ENCODE measurements around the gene CYP46A1.
A peak's percentile ranks its signal among the peaks of the same experiment; 100 is the strongest.

The CYP46A1 gene

GRCh38 chr14:99737956-99738667, 54.0 kb downstream of the CYP46A1 start:
- Histone ChIP-seq H3K9ac (ENCODE audit: low read length) (no peak overlapping the region), H3K36me3 (ENCODE audit: control insufficient read depth, low read depth, low read length) (no peaks in the 10 kb centered on the region), H3K4me1 (ENCODE audit: control insufficient read depth, low read depth, low read length) (no peaks in the 10 kb centered on the region), H3K27me3 (ENCODE audit: control insufficient read depth, insufficient read depth, low read length) (no peaks in the 10 kb centered on the region), H3K27ac (ENCODE audit: low read length) (no peak overlapping the region), H3K4me3 (ENCODE audit: low read length) (no peak overlapping the region), H3K9me3 (ENCODE audit: control insufficient read depth, low read depth, low read length) (no peaks in the 10 kb centered on the region)

- H3K9ac ChIP-seq (ENCODE audit: low read length): no peak overlapping the region
- no peaks in the 10 kb centered on the region for H3K9me3 ChIP-seq (ENCODE audit: control insufficient read depth, low read depth, low read length)
- no peaks in the 10 kb centered on the region for H3K36me3 ChIP-seq (ENCODE audit: control insufficient read depth, low read depth, low read length)
- H3K27ac ChIP-seq (ENCODE audit: low read length): no peak overlapping the region
- no peak overlapping the region for H3K4me3 ChIP-seq (ENCODE audit: low read length)
- peaks cover 11% of the 10 kb centered on the region for H3K4me1 ChIP-seq (ENCODE audit: control insufficient read depth, low read depth, low read length)
- H3K27me3 ChIP-seq (ENCODE audit: control insufficient read depth, insufficient read depth, low read length): no peaks in the 10 kb centered on the region
Measured at GRCh38 chr14:99740411-99740810, 56.3 kb downstream of the CYP46A1 start.

- Histone ChIP-seq H3K4me3 (ENCODE audit: low read length) (no peak overlapping the region), H3K36me3 (ENCODE audit: control insufficient read depth, low read depth, low read length) (no peaks in the 10 kb centered on the region), H3K9ac (ENCODE audit: low read length) (no peak overlapping the region), H3K9me3 (ENCODE audit: control insufficient read depth, low read depth, low read length) (no peaks in the 10 kb centered on the region), H3K27ac (ENCODE audit: low read length) (no peak overlapping the region), H3K27me3 (ENCODE audit: control insufficient read depth, insufficient read depth, low read length) (no peaks in the 10 kb centered on the region), H3K4me1 (ENCODE audit: control insufficient read depth, low read depth, low read length) (peaks cover 11% of the 10 kb centered on the region)
Measured at GRCh38 chr14:99741227-99741976, 57.3 kb downstream of the CYP46A1 start.

GRCh38 chr14:99742074-99742473, 58.0 kb downstream of the CYP46A1 start:
- H3K4me1 ChIP-seq (ENCODE audit: control insufficient read depth, low read depth, low read length): peaks cover 11% of the 10 kb centered on the region
- no peaks in the 10 kb centered on the region for H3K27me3 ChIP-seq (ENCODE audit: control insufficient read depth, insufficient read depth, low read length)

GRCh38 chr14:99742509-99743487, 58.7 kb downstream of the CYP46A1 start:
- H3K27ac ChIP-seq (ENCODE audit: low read length): no peak overlapping the region

More at GRCh38 chr14:99742074-99742473, 58.0 kb downstream of the CYP46A1 start:
- Histone ChIP-seq H3K27ac (ENCODE audit: low read length) (no peak overlapping the region), H3K9ac (ENCODE audit: low read length) (no peak overlapping the region), H3K4me3 (ENCODE audit: low read length) (no peak overlapping the region), H3K9me3 (ENCODE audit: control insufficient read depth, low read depth, low read length) (no peaks in the 10 kb centered on the region), H3K36me3 (ENCODE audit: control insufficient read depth, low read depth, low read length) (no peaks in the 10 kb centered on the region)

GRCh38 chr14:99744199-99744872, 60.2 kb downstream of the CYP46A1 start:
- peaks cover 11% of the 10 kb centered on the region for H3K4me1 ChIP-seq (ENCODE audit: control insufficient read depth, low read depth, low read length)
- peak overlapping the region; percentile 23 for H3K4me3 ChIP-seq (ENCODE audit: low read length)
- peak overlapping the region; percentile 8 for H3K9ac ChIP-seq (ENCODE audit: low read length)
- H3K36me3 ChIP-seq (ENCODE audit: control insufficient read depth, low read depth, low read length): no peaks in the 10 kb centered on the region
- no peak overlapping the region for H3K27ac ChIP-seq (ENCODE audit: low read length)
- H3K9me3 ChIP-seq (ENCODE audit: control insufficient read depth, low read depth, low read length): no peaks in the 10 kb centered on the region
- no peaks in the 10 kb centered on the region for H3K27me3 ChIP-seq (ENCODE audit: control insufficient read depth, insufficient read depth, low read length)

More at GRCh38 chr14:99742509-99743487, 58.7 kb downstream of the CYP46A1 start:
- Histone ChIP-seq H3K9me3 (ENCODE audit: control insufficient read depth, low read depth, low read length) (no peaks in the 10 kb centered on the region), H3K9ac (ENCODE audit: low read length) (no peak overlapping the region), H3K4me3 (ENCODE audit: low read length) (no peak overlapping the region), H3K27me3 (ENCODE audit: control insufficient read depth, insufficient read depth, low read length) (no peaks in the 10 kb centered on the region), H3K4me1 (ENCODE audit: control insufficient read depth, low read depth, low read length) (peaks cover 11% of the 10 kb centered on the region), H3K36me3 (ENCODE audit: control insufficient read depth, low read depth, low read length) (no peaks in the 10 kb centered on the region)

GRCh38 chr14:99744873-99745224, 60.8 kb downstream of the CYP46A1 start:
- H3K4me3 ChIP-seq (ENCODE audit: low read length): peak overlapping the region; percentile 23
- H3K27ac ChIP-seq (ENCODE audit: low read length): no peak overlapping the region
- peaks cover 11% of the 10 kb centered on the region for H3K4me1 ChIP-seq (ENCODE audit: control insufficient read depth, low read depth, low read length)
- H3K9ac ChIP-seq (ENCODE audit: low read length): peak overlapping the region; percentile 8
- no peaks in the 10 kb centered on the region for H3K27me3 ChIP-seq (ENCODE audit: control insufficient read depth, insufficient read depth, low read length)
- H3K9me3 ChIP-seq (ENCODE audit: control insufficient read depth, low read depth, low read length): no peaks in the 10 kb centered on the region
- H3K36me3 ChIP-seq (ENCODE audit: control insufficient read depth, low read depth, low read length): no peaks in the 10 kb centered on the region

GRCh38 chr14:99745307-99745951, 61.3 kb downstream of the CYP46A1 start:
- Histone ChIP-seq H3K27me3 (ENCODE audit: control insufficient read depth, insufficient read depth, low read length) (no peaks in the 10 kb centered on the region), H3K4me1 (ENCODE audit: control insufficient read depth, low read depth, low read length) (peaks cover 11% of the 10 kb centered on the region), H3K9ac (ENCODE audit: low read length) (no peak overlapping the region), H3K27ac (ENCODE audit: low read length) (no peak overlapping the region), H3K4me3 (ENCODE audit: low read length) (no peak overlapping the region), H3K9me3 (ENCODE audit: control insufficient read depth, low read depth, low read length) (no peaks in the 10 kb centered on the region), H3K36me3 (ENCODE audit: control insufficient read depth, low read depth, low read length) (no peaks in the 10 kb centered on the region)

GRCh38 chr14:99747167-99747566, 63.1 kb downstream of the CYP46A1 start:
- Histone ChIP-seq H3K4me1 (ENCODE audit: control insufficient read depth, low read depth, low read length) (peaks cover 11% of the 10 kb centered on the region), H3K9me3 (ENCODE audit: control insufficient read depth, low read depth, low read length) (no peaks in the 10 kb centered on the region), H3K36me3 (ENCODE audit: control insufficient read depth, low read depth, low read length) (no peaks in the 10 kb centered on the region), H3K9ac (ENCODE audit: low read length) (no peak overlapping the region), H3K27me3 (ENCODE audit: control insufficient read depth, insufficient read depth, low read length) (no peaks in the 10 kb centered on the region), H3K4me3 (ENCODE audit: low read length) (no peak overlapping the region), H3K27ac (ENCODE audit: low read length) (no peak overlapping the region)

- H3K4me1 ChIP-seq (ENCODE audit: control insufficient read depth, low read depth, low read length): peaks cover 11% of the 10 kb centered on the region
- no peaks in the 10 kb centered on the region for H3K9me3 ChIP-seq (ENCODE audit: control insufficient read depth, low read depth, low read length)
- no peak overlapping the region for H3K27ac ChIP-seq (ENCODE audit: low read length)
- no peaks in the 10 kb centered on the region for H3K27me3 ChIP-seq (ENCODE audit: control insufficient read depth, insufficient read depth, low read length)
- H3K9ac ChIP-seq (ENCODE audit: low read length): no peak overlapping the region
- H3K36me3 ChIP-seq (ENCODE audit: control insufficient read depth, low read depth, low read length): no peaks in the 10 kb centered on the region
- no peak overlapping the region for H3K4me3 ChIP-seq (ENCODE audit: low read length)
Measured at GRCh38 chr14:99747582-99748330, 63.7 kb downstream of the CYP46A1 start.
